IgD-negative memory B cell (primary cell): Measurements from ENCODE around the gene DNAJA4. TPM values are rescaled to one million over a fixed set of nuclear protein-coding genes. Genes with fewer than 3 reads are reported as not detected.

ENCODE experiments used
- H3K27ac Mint-ChIP-seq, 3 donors: one replicate each; pipeline ENCODE4 v1.8.0; 2020 to 2022; ENCODE audit warnings: mild to moderate bottlenecking in 3 of 3, mixed read lengths in 3 of 3, moderate library complexity in 1 of 3
- H3K27me3 Mint-ChIP-seq: one replicate; pipeline ENCODE4 v1.8.0; 2021; ENCODE audit warnings: mixed read lengths
- H3K36me3 Mint-ChIP-seq: one replicate; pipeline ENCODE4 v1.8.0; 2020; ENCODE audit warnings: mild to moderate bottlenecking, mixed read lengths
- H3K4me1 Mint-ChIP-seq, 3 donors: one replicate each; pipeline ENCODE4 v1.8.0; 2020 to 2022; ENCODE audit warnings: mixed read lengths in 3 of 3, mild to moderate bottlenecking in 1 of 3
- H3K4me3 Mint-ChIP-seq, 4 donors: one replicate each; pipeline ENCODE4 v1.8.0; 2020 to 2022; ENCODE audit warnings: mild to moderate bottlenecking in 4 of 4, mixed read lengths in 4 of 4, moderate library complexity in 3 of 4
- H3K9me3 Mint-ChIP-seq, 3 donors: one replicate each; pipeline ENCODE4 v1.8.0; 2020 to 2021; ENCODE audit warnings: mixed read lengths in 3 of 3, mild to moderate bottlenecking in 1 of 3
- polyA plus RNA-seq: library from polyadenylated mRNA; unstranded; fragments of 300-500 nt; fragmentation: Illumina TruSeq; gene quantifications from one replicate; pipeline ENCODE4 v1.2.3, GENCODE V29; 2021

Gene DNAJA4
- polyA plus RNA-seq, 1 donor from 2014 or later, result 4.7 TPM

DNA sequence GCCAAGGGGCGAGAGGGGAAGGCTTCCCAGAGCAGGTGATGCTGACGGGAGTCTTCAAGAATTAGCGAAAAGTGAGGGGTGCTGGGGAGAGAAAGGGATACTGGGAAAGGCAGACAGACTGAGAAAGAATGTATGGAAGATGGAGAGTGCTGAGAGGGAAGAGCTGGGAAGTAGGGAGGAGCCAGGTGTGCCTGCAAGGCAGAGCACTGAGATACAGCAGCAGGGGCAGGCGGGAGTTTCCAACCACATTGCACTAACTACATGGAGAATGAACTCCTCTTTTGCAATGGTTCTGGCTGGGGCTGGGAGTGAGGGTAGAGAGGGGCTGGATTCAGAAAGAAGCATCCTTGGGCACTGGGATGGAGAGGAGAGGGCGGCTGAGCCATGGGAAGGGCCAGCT is 59.8 kb downstream of the DNAJA4 start:
- Mint-ChIP-seq H3K4me1 (no peaks in the 10 kb centered on the region), H3K27me3 (no peaks in the 10 kb centered on the region), H3K4me3 (no peak overlapping the region), H3K27ac (no peak overlapping the region), H3K36me3 (no peaks in the 10 kb centered on the region), H3K9me3 (peaks cover 0 to 1% (median 0%) of the 10 kb centered on the region in 3 donors)

DNA sequence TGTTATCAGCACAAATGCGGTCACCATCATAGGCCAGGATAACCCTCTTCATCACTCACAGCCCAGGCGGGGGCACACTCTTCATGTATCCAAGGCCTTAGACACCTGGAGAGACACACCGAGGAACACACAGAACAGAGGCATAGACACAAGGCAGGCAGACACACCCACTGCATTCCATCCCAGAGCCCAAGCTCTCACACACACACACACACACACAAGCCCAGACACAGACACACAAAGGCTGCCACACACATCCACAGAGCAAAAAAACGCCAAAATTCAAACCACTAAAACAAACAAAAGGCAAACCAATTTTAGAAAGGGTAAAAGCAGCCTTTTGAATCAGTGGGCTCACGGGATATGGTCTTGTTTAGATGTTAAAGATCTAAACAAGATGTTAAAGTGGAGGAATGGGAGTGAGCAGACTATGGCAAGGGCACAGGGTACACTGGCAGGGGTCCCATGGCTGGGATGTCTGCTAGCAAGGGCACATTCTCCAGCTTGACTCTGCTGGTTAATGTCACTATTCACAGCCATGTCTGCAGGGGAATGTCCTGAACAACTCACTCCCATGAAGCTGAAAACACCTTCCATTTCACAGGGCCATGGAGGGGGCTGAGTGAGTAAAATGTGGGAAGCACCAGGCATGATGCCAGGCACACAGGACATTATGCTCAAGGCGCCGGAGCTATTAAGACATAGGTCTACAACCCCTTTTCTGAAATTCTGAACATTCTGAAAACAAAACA is 60.9 kb downstream of the DNAJA4 start:
- no peaks in the 10 kb centered on the region for H3K36me3 Mint-ChIP-seq
- H3K27me3 Mint-ChIP-seq, result no peaks in the 10 kb centered on the region
- no peak overlapping the region for H3K4me3 Mint-ChIP-seq
- H3K9me3 Mint-ChIP-seq, result peaks cover 0 to 1% (median 0%) of the 10 kb centered on the region in 3 donors
- H3K27ac Mint-ChIP-seq, result peak overlapping the region in 1 of 3 donors; percentile 50
- no peaks in the 10 kb centered on the region for H3K4me1 Mint-ChIP-seq

DNA sequence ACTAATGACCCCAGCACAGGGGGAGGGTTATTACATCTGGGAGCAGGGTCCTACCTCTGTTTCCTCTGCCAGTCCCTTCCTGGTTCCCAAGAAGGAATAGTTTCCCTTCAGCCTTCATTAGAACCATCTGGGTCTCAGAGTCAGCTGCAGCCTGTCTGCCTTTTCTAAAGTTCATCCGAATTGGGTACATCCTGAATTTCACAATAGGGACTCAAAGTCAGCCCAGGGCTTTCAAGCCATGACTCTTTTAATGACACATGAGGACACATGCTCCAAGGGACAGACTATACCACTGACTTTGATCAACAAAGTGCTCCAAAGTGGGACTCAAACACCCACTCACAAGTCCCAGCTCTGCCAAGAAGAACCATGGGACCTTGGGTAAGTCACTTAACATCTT is 63.1 kb downstream of the DNAJA4 start:
- H3K27ac Mint-ChIP-seq, result no peak overlapping the region
- H3K4me3 Mint-ChIP-seq, result no peak overlapping the region
- no peaks in the 10 kb centered on the region for H3K4me1 Mint-ChIP-seq
- H3K27me3 Mint-ChIP-seq, result peaks cover 2% of the 10 kb centered on the region
- no peaks in the 10 kb centered on the region for H3K36me3 Mint-ChIP-seq
- H3K9me3 Mint-ChIP-seq, result peaks cover 0 to 1% (median 0%) of the 10 kb centered on the region in 3 donors

DNA sequence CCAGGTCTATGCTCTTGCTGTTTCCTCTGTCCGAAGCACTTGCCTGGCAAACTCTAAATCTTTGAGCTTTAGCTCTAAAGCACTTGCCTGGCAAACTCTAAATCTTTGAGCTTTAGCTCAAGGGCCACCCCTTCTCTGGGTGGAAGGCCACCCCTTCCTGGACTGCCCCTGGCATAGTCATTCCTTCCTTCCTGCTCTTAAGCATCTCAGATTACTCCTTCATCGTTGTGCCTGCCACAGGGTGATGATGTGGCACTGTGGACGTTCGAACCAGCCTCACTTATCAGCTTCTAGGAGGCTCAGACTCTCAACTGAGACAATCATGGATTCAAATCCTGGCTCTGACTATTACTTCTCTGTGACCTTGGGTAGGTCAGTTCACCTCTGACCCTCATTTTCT is 65.3 kb downstream of the DNAJA4 start:
- H3K27me3 Mint-ChIP-seq, result peaks cover 2% of the 10 kb centered on the region
- H3K9me3 Mint-ChIP-seq, result peaks cover 0 to 1% (median 0%) of the 10 kb centered on the region in 3 donors
- no peak overlapping the region for H3K27ac Mint-ChIP-seq
- no peak overlapping the region for H3K4me3 Mint-ChIP-seq
- no peaks in the 10 kb centered on the region for H3K36me3 Mint-ChIP-seq
- H3K4me1 Mint-ChIP-seq, result no peaks in the 10 kb centered on the region

Other genes with a start within 250 kb of the DNAJA4 start
- gene TBC1D2B, start 186.9 kb upstream of the DNAJA4 start, polyA plus RNA-seq, result 1.7 TPM
- not detected for gene SH2D7, start 172.0 kb upstream of the DNAJA4 start, polyA plus RNA-seq
- 5.7 TPM for gene CIB2, start 133.1 kb upstream of the DNAJA4 start, polyA plus RNA-seq
- gene IDH3A, start 115.2 kb upstream of the DNAJA4 start, polyA plus RNA-seq, result 62.1 TPM
- gene ACSBG1, start 30.0 kb upstream of the DNAJA4 start, polyA plus RNA-seq, result not detected
- gene SKIC8, start 35.0 kb downstream of the DNAJA4 start, polyA plus RNA-seq, result 70.8 TPM
- gene CRABP1, start 75.8 kb downstream of the DNAJA4 start, polyA plus RNA-seq, result not detected
- gene IREB2, start 173.7 kb downstream of the DNAJA4 start, polyA plus RNA-seq, result 12.7 TPM
- gene HYKK, start 243.0 kb downstream of the DNAJA4 start, polyA plus RNA-seq, result not detected